Muscle layer of colon (tissue), 2 donors: ENCODE data around the gene RNF26.
A peak's percentile ranks its signal among the peaks of the same experiment; 100 is the strongest.

ENCODE experiments used
- H3K27ac ChIP-seq: one replicate; pipeline ENCODE4 v1.7.0; 2013; ENCODE audit warnings: low read depth, mild to moderate bottlenecking, low read length, moderate library complexity
- H3K27me3 ChIP-seq, 2 donors: one replicate each; pipeline ENCODE4 v1.7.0; 2013; ENCODE audit warnings: low read length in 2 of 2, mild to moderate bottlenecking in 2 of 2; ENCODE audit not compliant: insufficient read depth in 2 of 2, control insufficient read depth in 1 of 2
- H3K36me3 ChIP-seq: one replicate; pipeline ENCODE4 v1.7.0; 2013; ENCODE audit warnings: mild to moderate bottlenecking, low read length; ENCODE audit not compliant: insufficient read depth
- H3K4me1 ChIP-seq: one replicate; pipeline ENCODE4 v1.7.0; 2013; ENCODE audit warnings: mild to moderate bottlenecking, low read length; ENCODE audit not compliant: insufficient read depth
- H3K4me3 ChIP-seq, 2 donors: one replicate each; pipeline ENCODE4 v1.7.0; 2013; ENCODE audit warnings: low read length in 2 of 2, low read depth in 1 of 2, mild to moderate bottlenecking in 1 of 2, moderate library complexity in 1 of 2
- H3K9ac ChIP-seq: one replicate; pipeline ENCODE4 v1.7.0; 2013; ENCODE audit warnings: low read length
- H3K9me3 ChIP-seq: one replicate; pipeline ENCODE4 v1.7.0; 2013; ENCODE audit warnings: mild to moderate bottlenecking, low read length
- donor health status: abdominal sarcoma.
- donor health status: Adenocarcinoma of cecum.

The RNF26 gene

DNA sequence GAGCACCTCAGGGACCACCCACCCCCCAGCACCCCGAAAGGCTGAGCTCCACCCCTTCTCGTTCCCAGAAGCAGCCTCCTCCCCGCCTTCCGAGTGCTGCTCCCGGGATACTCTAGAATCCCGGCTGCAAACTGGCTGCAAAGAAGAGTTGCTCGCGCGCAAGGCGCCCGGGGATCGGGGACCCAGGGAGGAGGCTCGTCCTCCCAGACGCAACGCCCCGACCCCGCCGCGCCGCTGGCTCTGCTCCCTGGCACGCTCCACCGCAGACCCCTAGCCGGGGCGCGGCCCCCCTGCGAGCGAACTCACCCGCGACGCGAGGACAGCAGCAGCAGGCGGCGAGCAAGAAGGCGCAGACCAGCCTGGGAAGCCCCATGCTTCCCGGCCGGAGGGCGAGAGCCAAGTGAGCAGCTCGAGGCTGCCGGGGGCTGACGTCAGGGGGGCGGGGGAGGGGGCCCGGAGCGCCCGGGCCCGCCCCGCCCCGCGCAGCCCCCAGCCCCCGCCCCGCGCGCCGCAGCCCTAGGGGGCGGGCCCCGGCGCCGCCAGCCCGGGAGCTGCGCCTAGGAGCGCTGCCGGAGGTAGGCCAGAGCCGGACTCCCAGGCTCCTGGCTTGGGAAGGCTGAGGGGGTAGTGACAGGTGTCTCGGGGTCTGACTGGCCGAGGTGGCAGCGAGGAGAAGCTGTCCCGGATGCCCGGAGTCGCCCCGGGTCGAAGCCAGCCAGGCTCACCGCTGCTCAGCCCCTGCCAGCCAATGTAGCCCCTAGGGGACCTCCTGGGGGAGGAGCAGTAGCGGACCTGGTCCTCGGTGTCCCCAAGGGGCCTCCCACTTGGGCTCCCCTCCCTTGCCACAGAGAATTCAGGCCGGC is 17.4 kb upstream of the RNF26 start, which contains the start of gene MCAM:
Gene MCAM (minus strand): TSS at position 402 of the 863 bp plus-strand sequence. CDS start 29 bp downstream, at position 373.
- Histone ChIP-seq H3K4me1 (peaks cover 58% of the 10 kb centered on the region), H3K9me3 (no peaks in the 10 kb centered on the region), H3K27ac (peak within 1 kb of the TSS; percentile 99), H3K9ac (peak within 1 kb of the TSS; percentile 92), H3K36me3 (peaks cover 32% of the 10 kb centered on the region), H3K4me3 (peak within 1 kb of the TSS; percentile 81 to 87), H3K27me3 (no peaks in the 10 kb centered on the region)

GRCh38 chr11:119317592-119318239 is 16.6 kb upstream of the RNF26 start:
- Histone ChIP-seq H3K36me3 (peaks cover 25% of the 10 kb centered on the region), H3K4me3 (peak overlapping the region; percentile 16 to 45), H3K4me1 (peaks cover 58% of the 10 kb centered on the region), H3K27ac (peak overlapping the region; percentile 99), H3K9ac (peak overlapping the region; percentile 14), H3K9me3 (no peaks in the 10 kb centered on the region), H3K27me3 (no peaks in the 10 kb centered on the region)

- H3K4me1 ChIP-seq: peaks cover 58% of the 10 kb centered on the region
- no peaks in the 10 kb centered on the region for H3K9me3 ChIP-seq
- H3K36me3 ChIP-seq: peaks cover 17% of the 10 kb centered on the region
- H3K27me3 ChIP-seq: no peaks in the 10 kb centered on the region
- peak overlapping the region; percentile 29 for H3K9ac ChIP-seq
- peak overlapping the region in 1 of 2 donors; percentile 45 for H3K4me3 ChIP-seq
- peak overlapping the region; percentile 99 for H3K27ac ChIP-seq
These were observed 15.8 kb upstream of the RNF26 start for GRCh38 chr11:119318240-119319135.

- H3K27me3 ChIP-seq: no peaks in the 10 kb centered on the region
- no peaks in the 10 kb centered on the region for H3K9me3 ChIP-seq
- H3K27ac ChIP-seq: peak overlapping the region; percentile 99
- H3K36me3 ChIP-seq: peaks cover 10% of the 10 kb centered on the region
- peak overlapping the region; percentile 29 for H3K9ac ChIP-seq
- peaks cover 64% of the 10 kb centered on the region for H3K4me1 ChIP-seq
- no peak overlapping the region for H3K4me3 ChIP-seq
These were observed 15.1 kb upstream of the RNF26 start for GRCh38 chr11:119319136-119319699.

DNA sequence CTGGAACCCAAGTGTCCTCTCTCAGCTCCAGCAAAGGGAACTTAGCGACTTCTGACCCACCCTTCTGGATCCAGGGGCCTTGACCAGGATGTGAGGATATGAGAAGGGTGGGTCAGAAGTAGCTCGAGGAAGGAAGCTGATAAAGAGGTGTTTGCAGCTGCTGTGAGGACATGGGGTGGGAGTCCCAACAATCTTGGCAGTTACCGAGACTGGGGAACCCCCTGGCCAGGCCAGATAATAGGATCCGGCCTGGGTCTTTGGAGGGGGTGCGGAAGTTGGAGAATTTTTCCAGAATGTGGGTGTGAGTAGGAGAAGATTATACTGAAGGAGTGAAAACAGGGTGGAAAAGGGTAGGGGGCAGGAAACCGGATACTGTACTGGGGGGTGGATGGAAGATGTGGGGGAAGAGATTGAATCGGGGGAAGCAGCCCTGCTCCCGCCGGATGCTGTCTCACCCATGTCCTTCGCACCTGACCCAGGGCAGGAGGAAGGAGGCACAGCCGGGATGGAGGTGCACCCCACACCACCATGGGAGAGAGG is 14.6 kb upstream of the RNF26 start:
- no peaks in the 10 kb centered on the region for H3K27me3 ChIP-seq
- peak overlapping the region; percentile 29 for H3K9ac ChIP-seq

GRCh38 chr11:119320240-119320775 is 14.0 kb upstream of the RNF26 start:
- peak overlapping the region; percentile 46 to 66 for H3K4me3 ChIP-seq
- peak overlapping the region; percentile 85 for H3K9ac ChIP-seq
- H3K4me1 ChIP-seq: peaks cover 57% of the 10 kb centered on the region
- H3K36me3 ChIP-seq: no peaks in the 10 kb centered on the region
- H3K27me3 ChIP-seq: no peaks in the 10 kb centered on the region
- H3K9me3 ChIP-seq: no peaks in the 10 kb centered on the region
- peak overlapping the region; percentile 99 for H3K27ac ChIP-seq

More for the DNA sequence above, 14.6 kb upstream of the RNF26 start:
- Histone ChIP-seq H3K4me1 (peaks cover 59% of the 10 kb centered on the region), H3K4me3 (peak overlapping the region in 1 of 2 donors; percentile 46), H3K36me3 (peaks cover 4% of the 10 kb centered on the region), H3K9me3 (no peaks in the 10 kb centered on the region), H3K27ac (peak overlapping the region; percentile 99)

DNA sequence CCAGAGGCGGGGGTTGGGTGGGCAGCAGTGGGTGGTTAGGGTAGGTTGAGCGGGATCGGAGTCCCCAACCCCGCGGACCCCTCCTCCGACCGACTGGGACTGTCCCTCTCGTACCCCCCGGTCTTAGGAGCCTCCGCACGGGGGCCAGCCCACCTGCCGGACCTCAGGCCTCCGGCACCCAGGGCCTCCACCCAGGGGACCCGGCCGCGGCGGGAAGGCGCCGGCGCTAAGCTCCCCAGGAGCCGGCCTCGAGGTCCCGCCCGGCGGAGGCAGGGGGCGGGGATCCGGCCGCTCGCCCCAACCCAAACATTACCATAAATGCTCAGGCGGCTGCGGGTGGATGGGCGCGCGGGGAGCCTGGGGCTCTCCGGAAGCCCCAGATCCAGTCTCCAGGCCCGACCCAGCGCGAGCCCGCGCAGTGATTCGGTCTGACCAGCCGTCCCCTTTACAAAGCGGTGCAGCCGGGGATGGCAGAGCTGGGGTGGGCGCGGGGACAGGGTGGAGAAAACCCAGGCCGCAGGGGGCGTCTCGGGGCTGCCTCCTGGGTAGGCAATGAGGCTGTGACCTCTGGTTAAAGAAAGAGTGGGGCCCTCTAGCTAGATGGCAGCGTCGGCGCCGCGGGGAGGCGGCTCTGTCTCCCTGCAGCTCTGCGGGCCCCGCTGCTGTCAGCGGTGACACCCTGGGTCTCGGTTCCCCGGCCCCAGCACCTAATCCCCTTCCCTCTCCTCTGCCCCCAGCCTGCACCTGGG is 13.4 kb upstream of the RNF26 start:
- Histone ChIP-seq H3K27ac (peak overlapping the region; percentile 99), H3K36me3 (no peaks in the 10 kb centered on the region), H3K9me3 (no peaks in the 10 kb centered on the region), H3K27me3 (no peaks in the 10 kb centered on the region), H3K4me1 (peaks cover 50% of the 10 kb centered on the region), H3K4me3 (peak overlapping the region; percentile 46 to 66), H3K9ac (peak overlapping the region; percentile 87)

GRCh38 chr11:119322360-119322739 is 12.0 kb upstream of the RNF26 start:
- Histone ChIP-seq H3K9ac (no peak overlapping the region), H3K27me3 (no peaks in the 10 kb centered on the region), H3K27ac (peak overlapping the region; percentile 5), H3K4me1 (peaks cover 48% of the 10 kb centered on the region), H3K4me3 (no peak overlapping the region), H3K36me3 (no peaks in the 10 kb centered on the region), H3K9me3 (no peaks in the 10 kb centered on the region)

GRCh38 chr11:119322921-119323531 is 11.3 kb upstream of the RNF26 start:
- Histone ChIP-seq H3K4me3 (no peak overlapping the region), H3K9me3 (no peaks in the 10 kb centered on the region), H3K27me3 (no peaks in the 10 kb centered on the region), H3K27ac (peak overlapping the region; percentile 63), H3K36me3 (no peaks in the 10 kb centered on the region), H3K4me1 (peaks cover 41% of the 10 kb centered on the region), H3K9ac (no peak overlapping the region)
